IMR-90 (cell line): Measurements from ENCODE around the gene MEPE. TPM values are rescaled to one million over a fixed set of nuclear protein-coding genes. Genes with fewer than 3 reads are reported as not detected.

Experiments used
- ATAC-seq: fragments of 200-7000 bp; cut with Tn5 transposase; 2 replicates; pipeline ENCODE4 v1.9.1; 2020; ENCODE audit warnings: low read depth, mild to moderate bottlenecking, moderate library complexity
- BruUV-seq: library from RNA; stranded (reverse); fragments of 400-500 nt; replicated peaks from 2 replicates; lab custom pipeline; 2021; lab: Mats Ljungman, UMichigan
- CTCF ChIA-PET: fragments of 300-600 bp; formaldehyde crosslinking; extraction: SDS; loops from one replicate; lab custom pipeline; 2021; ENCODE audit warnings: antibody characterized with exemption; lab: Yijun Ruan, JAX
- POLR2A ChIA-PET: fragments of 300-600 bp; sonication (Branson Sonifier 250); formaldehyde crosslinking; loops from one replicate; lab custom pipeline; 2022; ENCODE audit warnings: antibody characterized with exemption; ENCODE audit not compliant: unreplicated experiment; lab: Charles Lee
- DNase-seq: peaks from one replicate; pipeline ENCODE4 v3.0.0; 2013
- H2AFZ ChIP-seq: replicated peaks from 2 replicates; pipeline ENCODE3; 2013; ENCODE audit warnings: low read length, mild to moderate bottlenecking; ENCODE audit not compliant: poor library complexity
- H2AK5ac ChIP-seq: 2 replicates; pipeline ENCODE4 v1.6.1; 2013; ENCODE audit warnings: low read depth, low read length, inconsistent platforms
- H2AK9ac ChIP-seq: replicated peaks from 2 replicates; pipeline ENCODE3; 2013; ENCODE audit warnings: mild to moderate bottlenecking, low read depth, low read length, moderate library complexity; ENCODE audit not compliant: poor library complexity
- H2BK120ac ChIP-seq: 2 replicates; pipeline ENCODE4 v1.6.1; 2013; ENCODE audit warnings: low read depth, low read length, inconsistent platforms
- H2BK15ac ChIP-seq: 3 replicates; pipeline ENCODE4 v1.6.1; 2013; ENCODE audit warnings: low read depth, low read length, inconsistent platforms
- H2BK20ac ChIP-seq: 2 replicates; pipeline ENCODE4 v1.6.1; 2013; ENCODE audit warnings: low read depth, mild to moderate bottlenecking, inconsistent platforms, low read length, moderate library complexity
- H2BK5ac ChIP-seq: 2 replicates; pipeline ENCODE4 v1.6.1; 2013; ENCODE audit warnings: mild to moderate bottlenecking, low read depth, low read length, inconsistent platforms; ENCODE audit not compliant: poor library complexity, severe bottlenecking
- H3K14ac ChIP-seq: replicated peaks from 2 replicates; pipeline ENCODE4 v1.6.1; 2013; ENCODE audit warnings: low read depth, low read length, inconsistent platforms
- H3K18ac ChIP-seq: 2 replicates; pipeline ENCODE4 v1.6.1; 2013; ENCODE audit warnings: low read depth, low read length, control low read depth
- H3K23ac ChIP-seq: 2 replicates; pipeline ENCODE4 v1.6.1; 2013; ENCODE audit warnings: low read depth, low read length, inconsistent platforms
- H3K27ac ChIP-seq: 2 replicates; pipeline ENCODE4 v1.5.1; 2013; ENCODE audit warnings: mild to moderate bottlenecking, control low read depth, low read length; ENCODE audit not compliant: insufficient read depth
- H3K27me3 ChIP-seq: 2 replicates; pipeline ENCODE4 v1.6.1; 2013; ENCODE audit warnings: low read length; ENCODE audit not compliant: control insufficient read depth, insufficient read depth
- H3K36me3 ChIP-seq: 2 replicates; pipeline ENCODE4 v1.6.1; 2013; ENCODE audit warnings: low read length, mixed read lengths; ENCODE audit not compliant: control insufficient read depth, insufficient read depth
- H3K4ac ChIP-seq: 2 replicates; pipeline ENCODE4 v1.6.1; 2013; ENCODE audit warnings: low read depth, low read length, inconsistent platforms
- H3K4me1 ChIP-seq: 2 replicates; pipeline ENCODE4 v1.6.1; 2013; ENCODE audit warnings: low read length, mixed read lengths; ENCODE audit not compliant: control insufficient read depth, insufficient read depth
- H3K4me2 ChIP-seq: 2 replicates; pipeline ENCODE4 v1.6.1; 2013; ENCODE audit warnings: low read depth, mild to moderate bottlenecking, control low read depth, low read length, moderate library complexity
- H3K4me3 ChIP-seq: 2 replicates; pipeline ENCODE4 v1.5.1; 2013; ENCODE audit warnings: low read depth, mild to moderate bottlenecking, control low read depth, low read length, moderate library complexity; ENCODE audit not compliant: insufficient read depth
- H3K56ac ChIP-seq: 2 replicates; pipeline ENCODE4 v1.6.1; 2013; ENCODE audit warnings: low read length, inconsistent platforms; ENCODE audit not compliant: insufficient read depth; ENCODE audit errors: extremely low read depth
- H3K79me1 ChIP-seq, 2 experiments: 2 replicates each; pipeline ENCODE4 v1.6.1; 2013; ENCODE audit warnings: low read length in 2 of 2, inconsistent platforms in 1 of 2, low read depth in 1 of 2
- H3K9ac ChIP-seq: 2 replicates; pipeline ENCODE4 v1.6.1; 2013; ENCODE audit warnings: low read depth, low read length, control low read depth
- H3K9me1 ChIP-seq: 2 replicates; pipeline ENCODE4 v1.6.1; 2013; ENCODE audit warnings: low read length, inconsistent platforms; ENCODE audit not compliant: insufficient read depth
- H3K9me3 ChIP-seq: 2 replicates; pipeline ENCODE4 v1.6.1; 2013; ENCODE audit warnings: low read length; ENCODE audit not compliant: control insufficient read depth, insufficient read depth
- H4K20me1 ChIP-seq: 2 replicates; pipeline ENCODE4 v1.6.1; 2013; ENCODE audit warnings: low read length, inconsistent platforms; ENCODE audit not compliant: insufficient read depth
- H4K5ac ChIP-seq: 2 replicates; pipeline ENCODE4 v1.6.1; 2013; ENCODE audit warnings: mild to moderate bottlenecking, low read depth, low read length, control low read depth
- H4K8ac ChIP-seq, 2 experiments: 2 replicates each; pipeline ENCODE4 v1.6.1; 2013; ENCODE audit warnings: low read depth in 2 of 2, low read length in 2 of 2, control low read depth in 1 of 2, inconsistent platforms in 1 of 2
- H4K91ac ChIP-seq: 2 replicates; pipeline ENCODE4 v1.6.1; 2013; ENCODE audit warnings: low read depth, low read length, inconsistent platforms; ENCODE audit not compliant: insufficient read depth
- BHLHE40 ChIP-seq: fragments of 150-350 bp; IDR thresholded peaks from 2 replicates; pipeline ENCODE4 v1.6.1; 2016; ENCODE audit warnings: mild to moderate bottlenecking, low read depth, low read length
- CEBPB ChIP-seq: IDR thresholded peaks from 2 replicates; pipeline ENCODE4 v1.6.1; 2012; ENCODE audit warnings: low read depth, low read length, improper control_type of control experiment
- CHD1 ChIP-seq: IDR thresholded peaks from 2 replicates; pipeline ENCODE4 v1.6.1; 2012; ENCODE audit warnings: low read depth, low read length, improper control_type of control experiment
- CTCF ChIP-seq: conservative IDR thresholded peaks from 2 replicates; pipeline ENCODE4 v1.5.1; 2012; ENCODE audit warnings: mild to moderate bottlenecking, low read depth, low read length, improper control_type of control experiment
- ELK1 ChIP-seq: fragments of 150-350 bp; IDR thresholded peaks from 2 replicates; pipeline ENCODE4 v1.6.1; 2016; ENCODE audit warnings: low read depth, mild to moderate bottlenecking, low read length, moderate library complexity, borderline replicate concordance
- FOS ChIP-seq: fragments of 150-350 bp; IDR thresholded peaks from 2 replicates; pipeline ENCODE4 v1.6.1; 2016; ENCODE audit warnings: low read depth, low read length
- MAFK ChIP-seq: IDR thresholded peaks from 2 replicates; pipeline ENCODE4 v1.6.1; 2012; ENCODE audit warnings: low read depth, low read length, improper control_type of control experiment
- MAZ ChIP-seq: IDR thresholded peaks from 2 replicates; pipeline ENCODE4 v1.6.1; 2012; ENCODE audit warnings: low read depth, mild to moderate bottlenecking, low read length, improper control_type of control experiment, moderate library complexity, borderline replicate concordance
- MXI1 ChIP-seq: IDR thresholded peaks from 2 replicates; pipeline ENCODE4 v1.6.1; 2012; ENCODE audit warnings: low read depth, mild to moderate bottlenecking, low read length, moderate library complexity, borderline replicate concordance
- NFE2L2 ChIP-seq: fragments of 150-350 bp; IDR thresholded peaks from 2 replicates; pipeline ENCODE4 v1.6.1; 2016; ENCODE audit warnings: low read depth, mild to moderate bottlenecking, low read length
- POLR2A ChIP-seq: IDR thresholded peaks from 2 replicates; pipeline ENCODE4 v1.6.1; 2012; ENCODE audit warnings: mild to moderate bottlenecking, low read depth, low read length
- RAD21 ChIP-seq: IDR thresholded peaks from 2 replicates; pipeline ENCODE4 v1.6.1; 2012; ENCODE audit warnings: low read length, improper control_type of control experiment
- RCOR1 ChIP-seq: IDR thresholded peaks from 2 replicates; pipeline ENCODE4 v1.6.1; 2012; ENCODE audit warnings: mild to moderate bottlenecking, low read length, improper control_type of control experiment; ENCODE audit not compliant: insufficient replicate concordance
- RFX5 ChIP-seq: IDR thresholded peaks from 2 replicates; pipeline ENCODE4 v1.8.0; 2012; ENCODE audit warnings: low read depth, mild to moderate bottlenecking, low read length, moderate library complexity
- SMC3 ChIP-seq: fragments of 150-350 bp; IDR thresholded peaks from 2 replicates; pipeline ENCODE4 v1.6.1; 2016; ENCODE audit warnings: low read depth, mild to moderate bottlenecking, antibody characterized with exemption, low read length, moderate library complexity
- USF2 ChIP-seq: fragments of 150-350 bp; IDR thresholded peaks from 2 replicates; pipeline ENCODE4 v1.6.1; 2017; ENCODE audit warnings: mild to moderate bottlenecking, antibody characterized with exemption, low read length, low read depth
- WGBS, 2 experiments: methylation state at CpG; one replicate each; pipeline versions ENCODE4 v1.1.5 to v1.1.7; 2013; ENCODE audit warnings: missing lambda C conversion rate in 2 of 2; ENCODE audit not compliant: insufficient read length in 1 of 2; ENCODE audit errors: extremely low coverage in 2 of 2; 5-methylcytosine and 5-hydroxymethylcytosine counted together
- dilution Hi-C: fragments of 300-500 bp; cut with HindIII; formaldehyde crosslinking; loops from one replicate; pipeline ENCODE4 v1.14.3; 2018; ENCODE audit warnings: low sequenced_read_pairs; ENCODE audit not compliant: unreplicated experiment
- in situ Hi-C: fragments of 300-500 bp; cut with MboI; formaldehyde crosslinking; loops from 3 replicates; pipeline ENCODE4 v1.14.3; 2019; ENCODE audit warnings: low sequenced_read_pairs, inconsistent platforms, mixed read lengths
- intact Hi-C: fragments of 100-400 bp; cut with micrococcal nuclease; formaldehyde crosslinking; loops from 2 replicates; pipeline ENCODE4 v1.10.0; 2022
- polyA plus RNA-seq, 3 experiments: library from polyadenylated mRNA; depleted of rRNA; stranded (reverse); fragments of >200 nt; gene quantifications; 2 replicates each; pipeline ENCODE4 v1.2.3, GENCODE V29; 2012; ENCODE audit warnings: low replicate concordance in 1 of 3
- total RNA-seq: library from RNA; depleted of rRNA; stranded (reverse); fragments of >200 nt; gene quantifications from 2 replicates; pipeline ENCODE4 v1.2.3, GENCODE V29; 2012

The MEPE gene
- total and polyA plus RNA-seq, 2 of the 4 experiments (the other 2 are of a cell fraction): not detected

- ChIA-PET POLR2A (no interaction called here), CTCF (no interaction called here)
- Histone ChIP-seq H4K91ac (no peak overlapping the region), H3K9ac (no peak overlapping the region), H2BK120ac (no peak overlapping the region), H3K9me1 (no peaks in the 10 kb centered on the region), H2AK5ac (no peak overlapping the region), H2AK9ac (no peak overlapping the region), H3K79me1 (no peaks in the 10 kb centered on the region), H3K36me3 (no peaks in the 10 kb centered on the region), H3K4me3 (no peak overlapping the region), H3K9me3 (no peaks in the 10 kb centered on the region), H2AFZ (no peak overlapping the region), H3K18ac (no peak overlapping the region), H2BK20ac (no peak overlapping the region), H2BK5ac (no peak overlapping the region), H4K8ac (no peak overlapping the region), H2BK15ac (no peak overlapping the region), H3K14ac (no peak overlapping the region), H4K5ac (no peak overlapping the region), H3K23ac (no peak overlapping the region), H3K4me2 (no peak overlapping the region), H4K20me1 (no peaks in the 10 kb centered on the region), H3K56ac (no peak overlapping the region), H3K4me1 (no peaks in the 10 kb centered on the region), H3K27ac (no peak overlapping the region), H3K4ac (no peak overlapping the region), H3K27me3 (no peaks in the 10 kb centered on the region)
- WGBS, 2 experiments: 57% methylated on average over 4 of the region's 6 CpGs; no CpG with 5 or more reads in 1 of the 2 experiments
- BruUV-seq: no TSS peak
- in situ Hi-C loops (no loop called here), dilution Hi-C loops (no loop called here), intact Hi-C loops (no loop called here)
- TF ChIP-seq RAD21: no peak
- no peak for TF ChIP-seq USF2
- no peak for TF ChIP-seq CHD1
- TF ChIP-seq MAFK: no peak
- no peak for TF ChIP-seq CTCF
- TF ChIP-seq MXI1: no peak
- no peak for TF ChIP-seq MAZ
- no peak for TF ChIP-seq RFX5
- no peak for TF ChIP-seq CEBPB
- no peak for TF ChIP-seq SMC3
- no peak for TF ChIP-seq NFE2L2
- TF ChIP-seq BHLHE40: no peak
- no peak for TF ChIP-seq ELK1
- no peak for TF ChIP-seq RCOR1
- no peak for TF ChIP-seq FOS
- TF ChIP-seq POLR2A: no peak
- DNase-seq (no peak), ATAC-seq (no peak)
Measured at GRCh38 chr4:87886083-87886482, 53.3 kb downstream of the MEPE start.
